ENCODE results near the gene TSPAN16.
A peak's percentile ranks its signal among the peaks of the same experiment; 100 is the strongest.
"Not testable (repeated sequence)": the region's sequence is repeated elsewhere in the genome, so short reads cannot be mapped to it uniquely, and the experiment has no call there.

TSPAN16 gene

GRCh38 chr19:11349171-11349570 lies 53.2 kb downstream of the TSPAN16 start:
- no peak overlapping the region for H3K4me3 ChIP-seq (ENCODE audit: low read depth, low read length)
- DNase-seq (ENCODE audit: low read depth), result no peak
- no peak for TF ChIP-seq CTCF (IDR thresholded peaks at IDR 0.05; ENCODE audit: insufficient read depth, low read depth, low read length, missing control alignments)

GRCh38 chr19:11354102-11354501 lies 58.1 kb downstream of the TSPAN16 start:
- not testable (repeated sequence) for H3K4me3 ChIP-seq (ENCODE audit: low read depth, low read length); DNase-seq (ENCODE audit: low read depth)

- TF ChIP-seq CTCF (IDR thresholded peaks at IDR 0.05; ENCODE audit: insufficient read depth, low read depth, low read length, missing control alignments), result no peak
- H3K4me3 ChIP-seq (ENCODE audit: low read depth, low read length), result no peak within 1 kb of the TSS; the same call in 1 of the 2 replicates
Observed at GRCh38 chr19:11355160-11356073, 59.5 kb downstream of the TSPAN16 start, which contains the start of gene PLPPR2. Gene PLPPR2 (plus strand): TSS chr19:11355432. CDS start chr19:11357674, 2,242 bp downstream.

GRCh38 chr19:11356074-11356397 lies 60.1 kb downstream of the TSPAN16 start:
- no peak overlapping the region for H3K4me3 ChIP-seq (ENCODE audit: low read depth, low read length)
- no peak for DNase-seq (ENCODE audit: low read depth)
- TF ChIP-seq CTCF (IDR thresholded peaks at IDR 0.05; ENCODE audit: insufficient read depth, low read depth, low read length, missing control alignments), result no peak

More at GRCh38 chr19:11355160-11356073, 59.5 kb downstream of the TSPAN16 start, which contains the start of gene PLPPR2:
- DNase-seq (ENCODE audit: low read depth), result peak; percentile 87

- DNase-seq (ENCODE audit: low read depth), result no peak
- no peak for TF ChIP-seq CTCF (IDR thresholded peaks at IDR 0.05; ENCODE audit: insufficient read depth, low read depth, low read length, missing control alignments)
- no peak overlapping the region for H3K4me3 ChIP-seq (ENCODE audit: low read depth, low read length)
Observed at GRCh38 chr19:11356676-11357550, 61.0 kb downstream of the TSPAN16 start.

GRCh38 chr19:11359421-11359820 lies 63.5 kb downstream of the TSPAN16 start:
- no peak for DNase-seq (ENCODE audit: low read depth)
- no peak overlapping the region for H3K4me3 ChIP-seq (ENCODE audit: low read depth, low read length)
- TF ChIP-seq CTCF (IDR thresholded peaks at IDR 0.05; ENCODE audit: insufficient read depth, low read depth, low read length, missing control alignments), result no peak
